Measurements from ENCODE around the gene VGLL2.
"Not testable (repeated sequence)": the region's sequence is repeated elsewhere in the genome, so short reads cannot be mapped to it uniquely, and the experiment has no call there.

Gene VGLL2, protein sequence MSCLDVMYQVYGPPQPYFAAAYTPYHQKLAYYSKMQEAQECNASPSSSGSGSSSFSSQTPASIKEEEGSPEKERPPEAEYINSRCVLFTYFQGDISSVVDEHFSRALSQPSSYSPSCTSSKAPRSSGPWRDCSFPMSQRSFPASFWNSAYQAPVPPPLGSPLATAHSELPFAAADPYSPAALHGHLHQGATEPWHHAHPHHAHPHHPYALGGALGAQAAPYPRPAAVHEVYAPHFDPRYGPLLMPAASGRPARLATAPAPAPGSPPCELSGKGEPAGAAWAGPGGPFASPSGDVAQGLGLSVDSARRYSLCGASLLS

DNA sequence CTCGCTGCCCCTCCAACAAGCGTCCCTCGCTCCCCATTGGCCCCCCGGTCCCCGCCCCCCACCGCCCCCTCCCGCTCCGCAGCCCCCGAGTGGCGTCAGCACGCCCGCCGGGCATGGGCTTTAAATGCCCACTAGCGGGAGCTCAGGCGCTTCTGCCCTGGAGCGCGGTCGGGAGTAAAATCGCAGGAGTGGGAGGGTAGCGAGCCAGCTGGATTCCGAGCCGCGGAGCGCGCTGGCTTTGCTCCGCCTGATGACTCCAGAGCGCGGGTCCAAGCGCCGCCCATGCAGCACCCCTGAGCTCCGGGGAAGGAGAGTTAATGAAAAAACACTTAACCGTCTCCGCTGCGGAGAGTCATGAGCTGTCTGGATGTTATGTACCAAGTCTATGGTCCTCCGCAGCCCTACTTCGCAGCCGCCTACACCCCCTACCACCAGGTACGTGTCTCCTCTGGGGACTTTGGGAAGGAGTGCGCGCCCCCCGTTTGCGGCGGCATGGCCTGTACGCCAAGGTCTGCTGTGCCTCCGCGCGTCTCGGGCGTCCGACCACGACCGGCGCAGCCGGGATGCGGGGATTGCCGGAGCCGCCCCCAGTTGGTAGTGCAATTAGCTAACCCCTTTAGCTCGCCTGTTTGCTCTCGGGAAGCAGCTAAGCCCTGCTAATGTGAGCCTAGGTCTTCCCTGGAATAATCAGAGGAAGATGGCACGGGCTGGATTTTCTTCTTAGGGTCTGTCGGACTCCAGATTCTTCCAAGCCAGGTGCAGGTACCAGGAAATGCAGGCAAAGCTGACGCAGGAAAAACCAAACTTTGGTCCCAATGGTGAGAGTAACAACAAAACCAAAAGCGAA, at the start of gene VGLL2:
Gene VGLL2, plus strand, starts transcription at position 149 of the 847 bp plus-strand sequence. Its CDS starts 206 bp downstream, at position 355.
- DNase-seq (ENCODE audit: low read depth, low spot score), result no peak

- no peak for DNase-seq (ENCODE audit: low read depth, low spot score)
Observed at GRCh38 chr6:117222861-117223260, 42.5 kb upstream of the VGLL2 start.

- DNase-seq (ENCODE audit: low read depth, low spot score), result no peak
Observed at GRCh38 chr6:117226778-117227177, 38.6 kb upstream of the VGLL2 start.

DNA sequence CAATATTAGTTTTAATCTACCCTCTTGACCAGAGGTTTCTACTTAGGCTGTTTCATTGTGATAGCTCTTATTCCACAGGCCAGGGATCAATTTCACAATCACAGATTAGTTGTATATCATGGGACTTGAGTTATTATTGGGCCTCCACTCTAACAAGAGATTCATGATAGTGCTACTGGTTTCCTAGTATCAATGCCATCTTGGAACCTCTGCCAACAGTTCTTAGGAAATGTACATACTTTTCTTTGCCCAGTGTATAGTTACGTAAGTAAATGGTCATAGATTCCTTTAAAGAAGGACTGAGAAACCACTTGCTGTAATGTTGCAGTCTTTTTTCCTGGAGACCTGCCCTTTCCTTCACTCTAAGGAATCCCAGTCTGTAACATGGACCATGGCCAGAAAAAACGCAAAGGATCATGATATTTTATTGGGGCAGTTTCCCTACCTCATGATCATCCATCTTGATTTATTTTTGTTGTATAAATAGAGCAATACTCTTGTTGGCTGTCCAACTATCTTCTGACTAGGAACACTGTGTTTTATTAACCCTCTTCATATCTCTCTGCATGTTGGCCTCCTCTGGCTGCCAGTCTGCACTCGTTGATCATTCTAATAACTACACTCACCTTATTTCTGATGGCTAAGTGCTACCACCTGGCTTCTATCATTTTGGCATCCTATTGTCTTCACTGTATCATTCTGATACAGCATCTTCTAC, 38.0 kb upstream of the VGLL2 start:
- no peak for DNase-seq (ENCODE audit: low read depth, low spot score)

DNA sequence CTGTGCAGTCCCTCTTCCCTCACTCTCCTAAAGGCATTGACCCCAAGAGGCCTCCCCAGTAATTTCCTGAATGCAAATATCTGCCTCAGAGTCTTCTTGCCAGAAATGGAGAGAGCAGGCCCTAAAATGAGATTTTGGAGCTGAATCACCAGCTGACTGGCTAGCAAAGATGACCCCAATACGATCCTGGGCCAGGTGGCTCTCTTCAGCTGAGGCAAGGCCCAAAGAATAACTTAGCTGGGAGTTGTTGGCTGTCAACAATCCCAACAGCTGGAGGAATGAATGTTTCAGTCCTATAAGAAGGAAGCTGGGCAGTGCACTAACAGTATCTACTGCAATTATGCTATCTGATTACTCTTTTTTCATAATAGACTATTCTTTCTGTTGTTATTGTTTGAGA, 37.2 kb upstream of the VGLL2 start:
- no peak for DNase-seq (ENCODE audit: low read depth, low spot score)

- DNase-seq (ENCODE audit: low read depth, low spot score), result no peak
Observed at GRCh38 chr6:117229870-117230269, 35.5 kb upstream of the VGLL2 start.

- no peak for DNase-seq (ENCODE audit: low read depth, low spot score)
Observed at GRCh38 chr6:117231466-117231865, 33.9 kb upstream of the VGLL2 start.

- DNase-seq (ENCODE audit: low read depth, low spot score), result no peak
Observed at GRCh38 chr6:117232196-117232595, 33.2 kb upstream of the VGLL2 start.

- DNase-seq (ENCODE audit: low read depth, low spot score), result no peak
Observed at GRCh38 chr6:117233145-117233544, 32.2 kb upstream of the VGLL2 start.

DNA sequence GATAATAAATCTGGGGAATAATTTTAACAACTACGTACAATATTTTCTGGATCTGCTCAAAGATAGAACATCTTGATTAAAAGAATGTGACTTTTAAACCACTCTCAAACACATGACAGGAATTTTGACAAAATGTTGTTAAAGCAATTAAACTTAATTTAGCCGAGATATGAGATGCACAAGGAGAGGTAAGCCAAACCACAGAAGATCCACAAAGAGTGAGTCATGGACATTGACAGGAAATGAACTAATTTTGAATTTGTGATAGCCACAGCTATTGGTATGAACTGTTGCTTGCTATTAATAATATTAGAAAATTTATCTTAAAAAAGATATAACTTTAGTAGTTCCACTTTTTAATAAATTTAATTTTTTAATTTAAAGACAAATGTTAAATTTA, 27.8 kb upstream of the VGLL2 start:
- no peak for DNase-seq (ENCODE audit: low read depth, low spot score)

GRCh38 chr6:117244571-117244970, 20.8 kb upstream of the VGLL2 start:
- DNase-seq (ENCODE audit: low read depth, low spot score), result not testable (repeated sequence)

DNA sequence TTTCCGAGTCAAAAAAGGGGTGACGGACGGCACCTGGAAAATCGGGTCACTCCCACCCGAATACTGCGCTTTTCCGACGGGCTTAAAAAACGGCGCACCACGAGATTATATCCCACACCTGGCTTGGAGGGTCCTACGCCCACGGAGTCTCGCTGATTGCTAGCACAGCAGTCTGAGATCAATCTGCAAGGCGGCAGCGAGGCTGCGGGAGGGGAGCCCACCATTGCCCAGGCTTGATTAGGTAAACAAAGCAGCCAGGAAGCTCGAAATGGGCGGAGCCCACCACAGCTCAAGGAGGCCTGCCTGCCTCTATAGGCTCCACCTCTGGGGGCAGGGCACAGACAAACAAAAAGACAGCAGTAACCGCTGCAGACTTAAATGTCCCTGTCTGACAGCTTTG, 20.4 kb upstream of the VGLL2 start:
- DNase-seq (ENCODE audit: low read depth, low spot score), result not testable (repeated sequence)

- no peak for DNase-seq (ENCODE audit: low read depth, low spot score)
Observed at GRCh38 chr6:117253785-117254184, 11.6 kb upstream of the VGLL2 start.

GRCh38 chr6:117262799-117263198, 2.6 kb upstream of the VGLL2 start:
- no peak for DNase-seq (ENCODE audit: low read depth, low spot score)

- no peak for DNase-seq (ENCODE audit: low read depth, low spot score)
Observed at GRCh38 chr6:117263353-117263927, 1.9 kb upstream of the VGLL2 start.

GRCh38 chr6:117264369-117264691, 1.0 kb upstream of the VGLL2 start:
- no peak for DNase-seq (ENCODE audit: low read depth, low spot score)

- DNase-seq (ENCODE audit: low read depth, low spot score), result no peak
Observed at GRCh38 chr6:117264692-117265409, 507 bp upstream of the VGLL2 start.

DNA sequence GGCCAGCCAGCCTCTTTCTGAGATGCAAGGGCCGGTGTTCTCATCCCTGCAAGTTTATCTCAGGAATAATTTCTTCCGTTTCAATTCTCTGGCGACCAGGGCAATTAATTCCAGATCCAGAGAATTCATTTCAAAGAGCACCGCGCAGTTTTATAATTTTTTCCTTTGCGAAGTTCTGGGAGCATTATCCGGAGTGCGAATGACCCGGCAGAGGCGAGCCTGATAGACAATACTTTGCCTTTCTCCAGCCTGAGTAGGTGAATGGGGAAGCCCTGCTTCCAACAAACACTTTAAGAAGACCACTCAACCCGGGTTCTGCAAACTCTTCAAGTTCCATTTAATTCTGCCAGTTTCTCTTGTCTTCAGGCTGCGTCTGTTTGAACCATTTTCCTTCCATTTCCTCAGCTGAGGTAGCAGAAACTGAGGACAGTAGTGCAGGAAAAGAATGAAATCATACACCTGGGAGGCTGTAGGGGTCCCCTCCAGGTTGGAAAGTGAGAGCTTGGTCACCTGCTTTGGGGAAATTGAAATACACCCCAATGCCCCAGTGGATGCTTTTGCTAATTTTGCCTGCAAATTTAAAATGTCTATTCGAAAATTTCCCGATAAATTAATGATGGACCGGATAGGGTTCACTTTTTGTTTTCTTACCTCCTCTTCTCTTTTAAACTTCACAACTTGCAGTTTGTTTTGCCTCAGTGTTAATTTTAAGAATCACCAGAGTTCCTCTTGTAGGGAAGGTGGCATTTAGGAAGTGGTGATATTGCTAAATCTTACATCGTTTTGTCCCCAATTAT, 1.1 kb downstream of the VGLL2 start:
- DNase-seq (ENCODE audit: low read depth, low spot score), result no peak

DNA sequence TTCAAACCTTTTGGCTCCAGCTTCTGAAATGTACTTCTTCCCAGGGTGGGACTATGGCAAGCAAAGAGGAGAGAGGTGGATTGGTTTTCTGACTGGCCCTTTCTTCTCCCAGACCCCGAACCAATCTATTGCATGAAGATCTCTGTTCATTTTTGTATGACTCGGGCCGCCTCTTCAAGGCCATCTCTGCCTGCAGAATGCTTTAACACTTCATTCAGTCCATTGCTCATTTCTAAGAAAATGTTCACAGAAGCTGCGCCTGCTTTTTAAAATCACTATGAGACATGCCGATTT, 1.6 kb downstream of the VGLL2 start:
- no peak for DNase-seq (ENCODE audit: low read depth, low spot score)

DNA sequence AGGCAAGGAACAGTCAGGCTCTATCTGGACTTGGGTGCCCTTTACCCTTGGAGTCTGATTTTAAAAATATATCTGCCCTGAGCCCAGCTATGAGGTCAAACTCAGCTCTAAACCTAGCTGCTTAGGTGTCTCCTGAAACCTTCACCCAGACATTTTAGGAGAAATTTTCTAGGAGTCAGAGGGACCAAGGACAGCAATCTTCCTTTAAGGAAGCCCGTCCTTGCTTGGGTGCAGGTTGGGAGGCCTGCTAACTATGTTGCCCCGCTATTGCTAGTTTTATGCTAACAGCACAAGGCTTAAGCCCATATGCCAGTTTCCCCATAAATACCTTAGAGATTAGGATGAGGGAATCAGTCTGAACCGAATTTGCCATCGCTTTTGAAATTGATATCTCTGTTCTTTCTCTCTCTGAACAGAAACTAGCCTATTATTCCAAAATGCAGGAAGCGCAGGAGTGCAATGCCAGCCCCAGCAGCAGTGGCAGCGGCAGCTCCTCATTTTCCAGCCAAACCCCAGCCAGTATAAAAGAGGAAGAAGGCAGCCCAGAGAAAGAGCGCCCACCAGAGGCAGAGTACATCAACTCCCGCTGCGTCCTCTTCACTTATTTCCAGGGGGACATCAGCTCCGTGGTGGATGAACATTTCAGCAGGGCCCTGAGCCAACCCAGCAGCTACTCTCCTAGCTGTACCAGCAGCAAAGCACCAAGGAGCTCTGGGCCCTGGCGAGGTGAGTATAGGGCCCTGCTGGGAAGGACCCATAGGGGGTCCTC, 2.6 kb downstream of the VGLL2 start:
- DNase-seq (ENCODE audit: low read depth, low spot score), result no peak

Measured in brain pericyte (primary cell).